ENCODE data around the gene SLC38A11. TPM values are rescaled to one million over a fixed set of nuclear protein-coding genes. Genes with fewer than 3 reads are reported as not detected.

The SLC38A11 gene
- total RNA-seq, 1 donor, result not detected

- H3K27ac ChIP-seq (ENCODE audit: low read depth, low read length), result no peak overlapping the region
- TF ChIP-seq CTCF (IDR thresholded peaks at IDR 0.05; ENCODE audit: extremely low read depth, low read depth, low read length), result no peak
- no peak for DNase-seq (ENCODE audit: insufficient read length, low spot score, missing footprints)
These were observed 6.8 kb downstream of the SLC38A11 start for GRCh38 chr2:164948540-164948939.

GRCh38 chr2:164947281-164947680, 8.0 kb downstream of the SLC38A11 start:
- no peaks in the 10 kb centered on the region for H3K36me3 ChIP-seq (ENCODE audit: insufficient read depth, low read length)
- no peak for DNase-seq (ENCODE audit: insufficient read length, low spot score, missing footprints)
- H4K20me1 ChIP-seq (ENCODE audit: insufficient read depth, low read length), result no peaks in the 10 kb centered on the region
- no peak overlapping the region for H3K4me2 ChIP-seq (ENCODE audit: insufficient read depth, low read length)
- H3K27me3 ChIP-seq (ENCODE audit: insufficient read depth, low read length), result peaks cover 9% of the 10 kb centered on the region
- no peak for TF ChIP-seq CTCF (IDR thresholded peaks at IDR 0.05; ENCODE audit: extremely low read depth, low read depth, low read length)
- H3K4me1 ChIP-seq (ENCODE audit: insufficient read depth, low read length), result no peaks in the 10 kb centered on the region
- no peak overlapping the region for H2AFZ ChIP-seq (ENCODE audit: low read length)
- no peak overlapping the region for H3K27ac ChIP-seq (ENCODE audit: low read depth, low read length)
- H3K79me2 ChIP-seq (ENCODE audit: insufficient read depth, low read length), result no peaks in the 10 kb centered on the region
- no peaks in the 10 kb centered on the region for H3K9me3 ChIP-seq (ENCODE audit: low read depth, low read length)
- H3K4me3 ChIP-seq (ENCODE audit: insufficient read depth, low read length), result no peak overlapping the region

More at GRCh38 chr2:164948540-164948939, 6.8 kb downstream of the SLC38A11 start:
- Histone ChIP-seq H2AFZ (ENCODE audit: low read length) (no peak overlapping the region), H4K20me1 (ENCODE audit: insufficient read depth, low read length) (no peaks in the 10 kb centered on the region), H3K4me2 (ENCODE audit: insufficient read depth, low read length) (no peak overlapping the region), H3K36me3 (ENCODE audit: insufficient read depth, low read length) (no peaks in the 10 kb centered on the region), H3K4me3 (ENCODE audit: insufficient read depth, low read length) (no peak overlapping the region), H3K79me2 (ENCODE audit: insufficient read depth, low read length) (no peaks in the 10 kb centered on the region), H3K4me1 (ENCODE audit: insufficient read depth, low read length) (no peaks in the 10 kb centered on the region), H3K9me3 (ENCODE audit: low read depth, low read length) (no peaks in the 10 kb centered on the region), H3K27me3 (ENCODE audit: insufficient read depth, low read length) (peaks cover 15% of the 10 kb centered on the region)

GRCh38 chr2:164943289-164943688, 12.0 kb downstream of the SLC38A11 start:
- Histone ChIP-seq H3K9me3 (ENCODE audit: low read depth, low read length) (no peaks in the 10 kb centered on the region), H3K79me2 (ENCODE audit: insufficient read depth, low read length) (no peaks in the 10 kb centered on the region), H4K20me1 (ENCODE audit: insufficient read depth, low read length) (no peaks in the 10 kb centered on the region), H3K27ac (ENCODE audit: low read depth, low read length) (no peak overlapping the region), H3K4me1 (ENCODE audit: insufficient read depth, low read length) (no peaks in the 10 kb centered on the region), H3K4me2 (ENCODE audit: insufficient read depth, low read length) (no peak overlapping the region), H3K27me3 (ENCODE audit: insufficient read depth, low read length) (no peaks in the 10 kb centered on the region), H3K36me3 (ENCODE audit: insufficient read depth, low read length) (no peaks in the 10 kb centered on the region), H2AFZ (ENCODE audit: low read length) (no peak overlapping the region), H3K4me3 (ENCODE audit: insufficient read depth, low read length) (no peak overlapping the region)
- DNase-seq (ENCODE audit: insufficient read length, low spot score, missing footprints), result no peak
- no peak for TF ChIP-seq CTCF (IDR thresholded peaks at IDR 0.05; ENCODE audit: extremely low read depth, low read depth, low read length)

GRCh38 chr2:164937864-164938401, 17.4 kb downstream of the SLC38A11 start:
- no peak for TF ChIP-seq CTCF (IDR thresholded peaks at IDR 0.05; ENCODE audit: extremely low read depth, low read depth, low read length)
- Histone ChIP-seq H3K27ac (ENCODE audit: low read depth, low read length) (no peak overlapping the region), H3K4me1 (ENCODE audit: insufficient read depth, low read length) (no peaks in the 10 kb centered on the region), H3K9me3 (ENCODE audit: low read depth, low read length) (no peaks in the 10 kb centered on the region), H2AFZ (ENCODE audit: low read length) (no peak overlapping the region), H3K4me2 (ENCODE audit: insufficient read depth, low read length) (no peak overlapping the region), H3K27me3 (ENCODE audit: insufficient read depth, low read length) (no peaks in the 10 kb centered on the region), H4K20me1 (ENCODE audit: insufficient read depth, low read length) (no peaks in the 10 kb centered on the region), H3K79me2 (ENCODE audit: insufficient read depth, low read length) (no peaks in the 10 kb centered on the region), H3K4me3 (ENCODE audit: insufficient read depth, low read length) (no peak overlapping the region), H3K36me3 (ENCODE audit: insufficient read depth, low read length) (no peaks in the 10 kb centered on the region)
- no peak for DNase-seq (ENCODE audit: insufficient read length, low spot score, missing footprints)

Data from osteoblast (primary cell).